OCI-LY1 (cell line): Measurements from ENCODE around the gene SYTL5.

Source experiments
- CTCF ChIP-seq: fragments of 200-600 bp; sonication (generic), shearing (Covaris generic); IDR thresholded peaks from 2 replicates; pipeline ENCODE4 v1.5.1; 2017; ENCODE audit warnings: mild to moderate bottlenecking, antibody characterized with exemption, low read length, moderate library complexity, mixed read lengths
- EZH2 ChIP-seq: fragments of 200-600 bp; sonication (generic), shearing (Covaris generic); IDR thresholded peaks from 2 replicates; pipeline ENCODE4 v1.8.0; 2017; ENCODE audit warnings: borderline replicate concordance, mixed run types, mild to moderate bottlenecking, antibody characterized with exemption, low read length, moderate library complexity, mixed read lengths

DNA sequence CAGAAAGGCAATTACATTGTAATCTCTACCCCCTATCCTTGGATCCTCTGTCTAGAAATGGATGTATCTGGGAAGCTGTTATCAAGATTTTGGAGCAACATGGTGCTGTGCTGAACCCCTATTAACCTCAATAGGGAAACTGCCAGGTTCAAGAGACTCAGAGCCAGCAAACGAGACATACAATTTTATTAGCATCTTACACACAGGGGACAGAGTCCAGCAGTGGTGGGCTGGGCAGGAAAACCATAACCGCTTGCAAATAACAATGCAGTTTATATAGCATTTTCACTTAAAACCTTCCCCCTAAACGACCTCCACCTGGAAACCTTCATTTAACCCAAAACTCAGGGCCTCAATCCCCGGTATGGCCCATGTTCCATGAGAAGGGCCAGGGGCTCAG lies 79.5 kb downstream of the SYTL5 start:
- TF ChIP-seq CTCF (no peak), EZH2 (no peak)
